LNCaP clone FGC (cell line): ENCODE results near the gene LRRC73.
"Not testable (repeated sequence)": the region's sequence is repeated elsewhere in the genome, so short reads cannot be mapped to it uniquely, and the experiment has no call there.

Experiments used
- DNase-seq: peaks from one replicate; pipeline ENCODE4 v3.0.0-alpha.2; 2011; ENCODE audit warnings: low read depth
- H3K4me3 ChIP-seq: 2 replicates; pipeline ENCODE4 v1.5.1; 2011; ENCODE audit warnings: mild to moderate bottlenecking, low read depth, low read length, control low read depth
- TF ChIP-seq, protein P1 (sequence below): IDR thresholded peaks from 2 replicates; pipeline ENCODE4 v1.5.1; 2012; ENCODE audit warnings: mild to moderate bottlenecking; ENCODE audit not compliant: control insufficient read depth, insufficient read depth; ENCODE audit errors: extremely low read depth

LRRC73 gene, protein sequence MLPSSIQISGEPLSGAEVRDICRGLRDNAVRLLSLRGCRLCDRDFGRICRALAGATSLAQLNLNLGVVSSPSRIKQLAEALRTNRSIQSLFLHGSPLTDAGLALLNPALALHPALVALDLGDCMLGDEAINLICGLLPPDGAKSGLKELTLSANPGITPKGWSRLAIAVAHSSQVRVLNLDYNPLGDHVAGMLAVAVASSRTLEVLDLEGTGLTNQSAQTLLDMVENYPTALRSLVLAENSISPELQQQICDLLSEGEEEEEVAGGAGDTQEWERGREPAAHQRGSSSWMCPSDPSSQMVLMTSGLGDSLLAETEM

DNA sequence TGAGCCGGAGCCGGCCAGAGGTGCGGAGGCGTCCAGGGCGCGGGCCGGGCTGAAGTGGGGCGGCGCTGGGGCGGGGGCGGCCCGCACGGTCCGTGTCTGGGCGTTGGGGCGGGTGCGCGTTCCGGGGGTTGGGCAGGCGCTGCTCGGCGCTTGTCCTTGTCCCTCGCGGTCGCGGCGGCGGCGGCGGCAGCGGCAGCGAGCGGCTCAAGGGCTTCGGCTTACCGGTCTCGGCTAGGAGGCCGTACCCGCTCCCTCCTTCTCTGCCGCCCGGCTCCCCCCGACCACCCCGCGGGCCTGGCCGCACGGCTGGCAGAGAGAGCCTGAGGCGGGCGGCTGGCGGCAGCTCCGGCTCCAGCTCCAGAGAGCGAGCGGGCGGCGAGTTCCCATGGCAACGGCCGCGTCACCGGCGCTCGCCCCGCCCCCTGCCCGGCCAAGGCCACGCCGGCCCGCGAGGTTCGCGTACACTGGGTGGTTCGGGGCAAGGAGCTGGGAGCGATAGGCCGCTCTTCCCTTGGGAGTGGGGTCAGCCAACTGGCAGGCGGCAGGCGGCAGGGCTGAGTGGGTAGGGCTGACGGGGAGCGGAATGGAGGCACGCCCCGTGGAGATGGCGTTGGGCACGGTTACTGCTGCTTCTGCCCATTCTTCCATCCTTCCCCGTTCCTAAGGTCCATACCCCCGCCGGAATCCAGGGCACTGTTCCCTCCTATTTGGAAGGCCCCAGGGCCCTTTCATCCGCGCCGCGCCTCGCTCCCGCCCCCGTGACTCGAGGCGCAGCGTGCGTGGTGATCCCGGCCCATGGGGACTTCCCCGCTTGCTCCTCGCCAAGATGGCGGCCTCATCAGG lies at the start of gene LRRC73:
Gene LRRC73 (minus strand): TSS at position 363 of the 843 bp plus-strand sequence. CDS start 561 bp downstream, outside the sequence.
- no peak for DNase-seq

DNA sequence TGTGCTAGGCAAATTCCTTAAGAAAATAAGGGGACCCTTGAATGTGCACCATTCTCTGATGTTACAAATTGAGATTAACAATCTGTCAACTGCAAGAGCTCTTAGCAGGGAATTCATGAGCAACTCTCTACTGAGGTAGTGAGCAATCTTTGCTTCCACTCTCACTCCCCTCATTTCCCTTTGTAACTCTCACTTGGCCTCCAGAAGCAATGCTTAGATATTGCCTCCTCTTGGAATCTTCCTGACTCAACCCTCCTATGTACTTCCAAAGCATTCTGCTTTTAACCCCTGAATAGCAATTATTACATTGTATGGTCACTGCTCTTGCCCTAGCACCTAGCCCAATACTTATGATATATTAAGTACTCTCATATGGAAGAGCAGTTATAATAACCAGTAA lies 49.2 kb upstream of the LRRC73 start:
- no peak overlapping the region for H3K4me3 ChIP-seq
- DNase-seq, result no peak

More for the DNA sequence above, at the start of gene LRRC73:
- H3K4me3 ChIP-seq, result peak within 1 kb of the TSS; percentile 53
- TF ChIP-seq, protein P1, sequence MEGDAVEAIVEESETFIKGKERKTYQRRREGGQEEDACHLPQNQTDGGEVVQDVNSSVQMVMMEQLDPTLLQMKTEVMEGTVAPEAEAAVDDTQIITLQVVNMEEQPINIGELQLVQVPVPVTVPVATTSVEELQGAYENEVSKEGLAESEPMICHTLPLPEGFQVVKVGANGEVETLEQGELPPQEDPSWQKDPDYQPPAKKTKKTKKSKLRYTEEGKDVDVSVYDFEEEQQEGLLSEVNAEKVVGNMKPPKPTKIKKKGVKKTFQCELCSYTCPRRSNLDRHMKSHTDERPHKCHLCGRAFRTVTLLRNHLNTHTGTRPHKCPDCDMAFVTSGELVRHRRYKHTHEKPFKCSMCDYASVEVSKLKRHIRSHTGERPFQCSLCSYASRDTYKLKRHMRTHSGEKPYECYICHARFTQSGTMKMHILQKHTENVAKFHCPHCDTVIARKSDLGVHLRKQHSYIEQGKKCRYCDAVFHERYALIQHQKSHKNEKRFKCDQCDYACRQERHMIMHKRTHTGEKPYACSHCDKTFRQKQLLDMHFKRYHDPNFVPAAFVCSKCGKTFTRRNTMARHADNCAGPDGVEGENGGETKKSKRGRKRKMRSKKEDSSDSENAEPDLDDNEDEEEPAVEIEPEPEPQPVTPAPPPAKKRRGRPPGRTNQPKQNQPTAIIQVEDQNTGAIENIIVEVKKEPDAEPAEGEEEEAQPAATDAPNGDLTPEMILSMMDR, result no peak

DNA sequence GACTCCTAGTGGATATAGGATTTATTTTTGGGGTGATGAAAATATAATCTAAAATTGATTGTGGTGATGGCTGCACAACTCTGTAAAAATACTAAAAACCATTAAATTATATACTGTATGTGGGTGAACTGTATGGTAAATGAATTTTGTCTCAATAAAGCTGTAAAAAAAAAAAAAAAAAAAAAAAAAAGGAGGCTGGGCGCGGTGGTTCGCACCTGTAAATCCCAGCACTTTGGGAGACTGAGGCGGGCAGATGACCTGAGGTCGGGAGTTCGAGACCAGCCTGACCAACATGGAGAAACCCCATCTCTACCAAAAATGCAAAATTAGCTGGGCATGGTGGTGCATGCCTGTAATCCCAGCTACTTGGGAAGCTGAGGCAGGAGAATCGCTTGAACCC lies 47.5 kb upstream of the LRRC73 start:
- not testable (repeated sequence) for H3K4me3 ChIP-seq, DNase-seq

More for the DNA sequence above, 49.2 kb upstream of the LRRC73 start:
- TF ChIP-seq, protein P1, result no peak

DNA sequence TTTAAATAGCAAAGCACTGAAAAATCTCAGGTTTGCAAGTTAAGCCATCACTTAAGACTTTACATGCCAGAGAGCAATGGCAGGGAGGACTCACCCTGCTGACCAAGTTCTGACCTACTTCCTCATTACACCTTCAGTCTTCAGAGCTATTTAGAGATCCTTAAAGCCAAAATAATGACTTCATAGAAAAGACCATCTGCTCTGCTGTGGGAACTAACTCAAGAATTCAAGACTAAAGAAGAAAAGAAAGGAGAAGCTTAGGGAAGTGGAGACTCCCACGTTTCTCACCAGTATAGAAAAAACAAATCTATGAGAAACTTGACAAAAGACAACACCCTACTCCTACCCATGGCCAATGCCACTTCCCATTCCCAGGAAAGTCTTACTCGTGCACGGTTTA lies 37.1 kb upstream of the LRRC73 start:
- TF ChIP-seq, protein P1, result no peak
- no peak overlapping the region for H3K4me3 ChIP-seq
- no peak for DNase-seq

DNA sequence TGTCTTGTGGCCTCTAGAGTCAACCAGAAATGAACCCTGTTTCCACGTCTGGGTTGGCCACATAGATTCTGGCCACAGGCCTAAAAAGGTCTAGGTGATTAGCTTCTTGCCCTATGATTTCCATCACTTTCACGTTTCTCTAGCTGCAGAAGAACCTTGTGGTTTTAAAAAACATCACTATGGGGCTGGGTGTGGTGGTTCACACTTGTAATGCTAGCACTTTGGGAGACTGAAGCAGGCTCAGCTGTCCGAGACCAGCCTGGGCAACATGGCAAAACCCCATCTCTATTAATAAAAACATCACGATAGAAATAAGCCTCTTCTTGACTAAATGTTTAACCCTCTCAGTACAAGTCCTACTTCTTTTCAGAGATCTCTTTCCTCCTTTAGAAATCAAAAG lies 34.3 kb upstream of the LRRC73 start:
- TF ChIP-seq, protein P1, result no peak
- no peak for DNase-seq

DNA sequence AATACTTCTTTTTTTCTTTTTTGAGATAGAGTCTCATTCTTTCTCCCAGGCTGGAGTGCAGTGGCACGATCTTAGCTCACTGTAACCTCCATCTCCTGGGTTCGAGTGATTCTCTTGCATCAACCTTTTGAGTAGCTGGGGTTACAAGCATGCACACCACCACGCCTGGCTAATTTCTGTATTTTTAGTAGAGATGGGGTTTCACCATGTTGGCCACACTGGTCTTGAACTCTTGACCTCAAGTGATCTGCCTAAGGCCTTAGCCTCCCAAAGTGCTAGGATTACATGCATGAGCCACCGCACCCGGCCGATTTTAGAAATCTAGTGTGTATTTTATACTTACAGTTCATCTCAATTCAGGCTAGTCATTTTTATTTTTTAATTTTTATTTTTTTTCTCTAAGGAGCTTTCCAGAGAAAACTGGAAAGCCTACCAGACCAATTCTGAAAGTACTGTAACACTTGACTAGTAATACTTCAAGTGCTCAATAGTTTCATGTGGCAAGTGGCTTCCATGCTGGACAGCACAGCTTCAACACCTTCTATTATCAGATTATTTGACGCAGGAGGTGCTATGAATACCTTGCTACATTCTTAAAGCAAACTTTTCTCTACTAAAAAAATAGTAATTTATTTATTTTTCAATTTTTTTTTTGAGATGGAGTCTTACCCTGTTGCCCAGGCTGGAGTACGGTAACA lies 31.8 kb upstream of the LRRC73 start:
- no peak overlapping the region for H3K4me3 ChIP-seq
- DNase-seq, result no peak
- TF ChIP-seq, protein P1, result no peak

More for the DNA sequence above, 34.3 kb upstream of the LRRC73 start:
- no peak overlapping the region for H3K4me3 ChIP-seq

DNA sequence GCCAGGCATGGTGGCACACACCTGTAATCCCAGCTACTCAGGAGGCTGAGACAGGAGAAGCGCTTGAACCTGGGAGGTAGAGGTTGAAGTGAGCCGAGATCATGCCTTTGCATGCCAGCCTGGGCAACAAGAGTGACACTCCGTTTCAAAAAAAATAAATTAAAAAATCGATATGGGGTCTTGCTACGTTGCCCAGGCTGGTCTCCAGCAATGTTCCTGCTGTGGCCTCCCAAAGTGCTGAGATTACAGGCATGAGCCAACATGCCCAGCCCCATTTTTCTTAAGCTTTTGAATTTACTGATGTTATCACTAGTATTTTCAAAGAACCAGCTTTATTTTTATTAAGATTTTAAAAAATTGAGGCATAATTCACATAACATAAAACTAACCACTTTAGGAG lies 30.4 kb upstream of the LRRC73 start:
- H3K4me3 ChIP-seq, result no peak overlapping the region
- no peak for DNase-seq
- TF ChIP-seq, protein P1, result no peak

DNA sequence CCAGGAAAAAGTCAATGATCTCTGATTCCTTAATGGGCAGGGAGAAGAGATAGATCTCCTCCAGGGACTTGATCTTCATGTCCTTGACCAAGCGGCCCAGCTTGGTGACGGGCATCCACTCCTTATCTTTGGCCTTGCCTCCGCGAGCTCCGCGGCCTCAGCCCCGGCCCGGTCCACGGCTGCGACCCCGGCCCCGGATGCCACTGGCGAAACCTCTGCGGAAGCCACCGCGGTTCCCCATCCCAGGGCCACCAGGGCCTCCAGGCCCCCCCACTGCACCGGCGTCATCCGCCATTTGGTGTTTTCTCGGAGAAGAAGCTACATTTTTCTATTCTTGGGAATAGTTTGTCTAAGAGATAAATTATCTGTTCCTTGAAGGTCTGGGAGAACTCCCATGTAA lies 29.3 kb upstream of the LRRC73 start:
- DNase-seq, H3K4me3 ChIP-seq: not testable (repeated sequence)

DNA sequence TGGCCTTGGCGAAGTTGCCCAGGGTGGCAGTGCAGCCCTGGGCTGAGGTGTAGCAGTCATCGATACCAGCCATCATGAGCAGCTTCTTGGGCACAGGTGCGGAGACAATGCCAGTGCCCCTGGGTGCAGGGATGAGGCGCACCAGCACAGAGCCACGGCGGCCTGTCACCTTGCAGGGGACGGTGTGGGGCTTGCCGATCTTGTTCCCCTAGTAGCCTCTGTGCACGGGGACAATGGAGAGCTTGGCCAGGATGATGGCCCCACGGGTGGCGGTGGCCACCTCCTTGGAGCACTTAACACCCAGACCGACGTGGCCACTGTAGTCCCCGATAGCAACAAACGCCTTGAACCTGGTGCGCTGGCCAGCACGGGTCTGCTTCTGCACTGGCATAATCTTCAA lies 28.8 kb upstream of the LRRC73 start:
- not testable (repeated sequence) for DNase-seq, H3K4me3 ChIP-seq
